Measurements from ENCODE around the gene ZNHIT1. TPM values are rescaled to one million over a fixed set of nuclear protein-coding genes. Genes with fewer than 3 reads are reported as not detected.

Gene ZNHIT1
- 10 to 100 TPM; 48.6 to 55.2 (median 52.8) TPM for polyA plus RNA-seq (ENCODE audit: insufficient read length in 3 of 3)

- DNase-seq (ENCODE audit: low read depth in 3 of 3, low spot score in 2 of 3): peak; percentile 94 to 99 (median 96)
Observed at GRCh38 chr7:101217388-101218235, at the start of gene ZNHIT1, which contains the start of gene PLOD3. Gene ZNHIT1, plus strand, starts transcription at chr7:101218165. Its CDS starts 31 bp downstream, at chr7:101218196. Gene PLOD3, minus strand, starts transcription at chr7:101217581. Its CDS starts 307 bp downstream, at chr7:101217274.

GRCh38 chr7:101168412-101169049 is 49.4 kb upstream of the ZNHIT1 start:
- no peak for DNase-seq (ENCODE audit: low read depth in 3 of 3, low spot score in 2 of 3)

GRCh38 chr7:101169110-101169837 is 48.7 kb upstream of the ZNHIT1 start:
- no peak for DNase-seq (ENCODE audit: low read depth in 3 of 3, low spot score in 2 of 3)

- DNase-seq (ENCODE audit: low read depth in 3 of 3, low spot score in 2 of 3): no peak
Observed at GRCh38 chr7:101169838-101170551, 48.0 kb upstream of the ZNHIT1 start.

GRCh38 chr7:101170617-101171441 is 47.1 kb upstream of the ZNHIT1 start:
- no peak for DNase-seq (ENCODE audit: low read depth in 3 of 3, low spot score in 2 of 3)

GRCh38 chr7:101171442-101171837 is 46.5 kb upstream of the ZNHIT1 start:
- DNase-seq (ENCODE audit: low read depth in 3 of 3, low spot score in 2 of 3): no peak

GRCh38 chr7:101172005-101172853 is 45.7 kb upstream of the ZNHIT1 start:
- no peak for DNase-seq (ENCODE audit: low read depth in 3 of 3, low spot score in 2 of 3)

- no peak for DNase-seq (ENCODE audit: low read depth in 3 of 3, low spot score in 2 of 3)
Observed at GRCh38 chr7:101172854-101173751, 44.9 kb upstream of the ZNHIT1 start.

GRCh38 chr7:101173752-101174244 is 44.2 kb upstream of the ZNHIT1 start:
- no peak for DNase-seq (ENCODE audit: low read depth in 3 of 3, low spot score in 2 of 3)

- DNase-seq (ENCODE audit: low read depth in 3 of 3, low spot score in 2 of 3): no peak
Observed at GRCh38 chr7:101174322-101174854, 43.6 kb upstream of the ZNHIT1 start.

GRCh38 chr7:101175664-101176063 is 42.3 kb upstream of the ZNHIT1 start:
- DNase-seq (ENCODE audit: low read depth in 3 of 3, low spot score in 2 of 3): no peak

GRCh38 chr7:101177644-101178043 is 40.3 kb upstream of the ZNHIT1 start:
- DNase-seq (ENCODE audit: low read depth in 3 of 3, low spot score in 2 of 3): no peak

- DNase-seq (ENCODE audit: low read depth in 3 of 3, low spot score in 2 of 3): no peak
Observed at GRCh38 chr7:101179117-101179516, 38.8 kb upstream of the ZNHIT1 start.

- DNase-seq (ENCODE audit: low read depth in 3 of 3, low spot score in 2 of 3): no peak
Observed at GRCh38 chr7:101179713-101180112, 38.3 kb upstream of the ZNHIT1 start.

GRCh38 chr7:101180130-101180755 is 37.7 kb upstream of the ZNHIT1 start, which contains the start of gene NAT16:
Gene NAT16, minus strand, starts transcription at chr7:101180293. Its CDS starts 5,486 bp downstream, at chr7:101174807.
- no peak for DNase-seq (ENCODE audit: low read depth in 3 of 3, low spot score in 2 of 3)

GRCh38 chr7:101185258-101185839 is 32.6 kb upstream of the ZNHIT1 start:
- DNase-seq (ENCODE audit: low read depth in 3 of 3, low spot score in 2 of 3): no peak
